NCI-H2227 treated with DMSO at 0.1 percent for 48 hours (cell line): Measurements from ENCODE around the gene CLMN.
"Not testable (repeated sequence)": the region's sequence is repeated elsewhere in the genome, so short reads cannot be mapped to it uniquely, and the experiment has no call there.

Experiments
- DNase-seq: peaks from one replicate; lab custom pipeline; 2025; lab: John Stamatoyannopoulos, UW

Gene CLMN

DNA sequence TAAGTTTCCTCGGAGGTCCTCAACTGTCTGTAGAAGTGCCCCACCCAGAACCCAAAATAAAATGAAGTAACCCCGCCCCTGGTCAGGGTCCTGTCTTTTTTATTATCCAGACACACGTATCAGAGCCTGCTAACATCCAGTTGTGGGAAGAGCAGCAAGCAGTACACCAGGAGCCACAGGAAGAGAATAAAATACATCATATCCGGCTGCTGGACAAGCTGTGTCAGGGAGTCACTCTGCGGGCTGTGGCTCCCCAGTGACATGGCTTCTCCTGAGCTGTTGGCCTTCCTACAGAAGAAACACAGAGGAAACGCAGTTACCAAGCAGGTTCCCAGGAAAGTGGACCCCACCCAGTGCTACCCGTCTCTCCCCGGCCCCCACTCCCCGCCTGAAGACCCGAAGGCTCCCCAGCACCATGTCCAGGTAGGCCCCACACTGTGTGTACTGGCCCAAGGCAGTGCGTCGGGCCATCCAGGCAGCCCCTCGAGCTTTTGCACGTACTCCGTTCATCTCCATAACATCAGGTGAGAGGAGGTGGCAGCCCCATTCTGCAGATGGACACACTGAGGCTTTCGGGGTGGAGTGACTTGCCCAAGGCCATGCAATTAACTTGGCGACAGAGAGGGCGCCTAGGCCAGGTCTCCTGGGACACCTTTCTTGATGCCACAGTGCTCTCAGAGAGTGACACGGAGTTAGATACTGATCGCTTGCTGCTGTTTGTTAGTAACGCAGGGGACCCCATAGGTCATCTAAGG, 128.1 kb downstream of the CLMN start:
- no peak for DNase-seq

DNA sequence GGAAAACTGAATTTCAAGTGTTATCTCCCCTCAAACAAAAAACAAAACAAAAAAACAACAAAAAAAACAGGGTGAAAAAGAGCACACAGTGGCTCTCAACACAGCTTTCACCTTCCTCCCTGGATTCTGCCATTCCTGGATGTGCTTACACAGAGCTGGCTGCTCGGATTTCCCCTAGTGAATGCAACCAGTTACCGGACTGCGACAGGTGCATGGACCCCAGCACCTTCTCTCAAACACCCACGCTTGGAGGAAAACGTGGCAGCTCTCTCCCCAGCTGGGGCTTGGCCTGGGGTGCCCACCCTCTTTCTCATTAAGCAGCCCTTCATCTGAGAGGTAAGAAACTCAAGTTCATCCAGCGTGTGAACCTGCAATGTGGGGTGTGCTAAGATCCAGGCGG, 128.9 kb downstream of the CLMN start:
- DNase-seq = no peak

GRCh38 chr14:95190346-95190840, 129.3 kb downstream of the CLMN start:
- no peak for DNase-seq

DNA sequence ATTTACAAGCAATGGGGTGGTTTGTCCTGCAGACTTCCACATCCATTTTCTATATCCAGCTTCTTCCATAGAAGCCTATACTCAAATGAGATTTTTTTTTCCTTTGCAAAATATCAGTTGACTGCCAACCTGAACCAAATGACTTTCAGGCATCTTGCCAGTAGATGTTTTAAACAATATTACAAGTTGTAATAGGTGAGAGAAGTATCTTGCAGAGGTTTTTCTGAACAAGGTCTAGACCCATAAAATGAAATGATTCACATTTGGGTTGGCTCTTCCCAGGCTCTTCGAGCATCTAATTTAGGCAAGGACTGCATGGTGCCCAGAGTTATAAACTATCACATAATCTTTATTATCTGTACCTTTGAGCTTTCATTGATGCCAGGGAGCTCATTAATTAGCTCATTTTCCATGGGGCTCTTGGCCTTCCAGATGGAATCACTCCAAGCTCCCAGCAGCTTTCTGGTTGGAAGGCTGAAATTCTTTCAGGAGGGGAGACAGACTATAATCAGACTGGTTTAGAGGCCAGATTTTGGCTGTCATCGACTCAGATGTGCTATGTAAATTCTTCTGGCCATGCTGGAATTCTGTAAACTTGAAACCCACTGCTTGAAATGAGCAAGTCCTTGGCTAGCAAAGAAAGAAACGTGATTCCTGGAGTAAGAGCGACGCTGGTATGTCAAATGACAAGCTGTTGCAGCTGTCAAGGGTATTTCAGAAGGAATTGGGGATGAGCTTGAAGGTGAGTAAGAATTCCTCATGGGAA, 130.2 kb downstream of the CLMN start:
- DNase-seq = no peak

DNA sequence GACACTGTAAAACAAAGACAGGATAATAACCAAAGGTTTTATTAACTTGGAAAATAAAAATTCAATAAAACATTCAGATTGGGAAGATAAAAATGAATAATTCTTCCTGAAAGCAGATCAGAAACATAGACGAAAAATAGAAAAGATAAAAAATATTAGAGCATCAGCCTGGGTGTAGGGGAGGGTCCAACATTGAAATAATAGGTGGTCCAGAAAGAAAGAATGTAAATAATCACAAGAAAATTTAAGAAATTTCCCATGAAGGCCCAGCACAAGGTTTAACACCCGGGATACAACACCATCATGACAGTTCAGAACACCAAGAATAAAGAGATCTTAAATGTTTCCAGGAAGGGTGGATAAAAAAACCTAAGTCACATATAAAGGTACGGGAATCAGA, 131.3 kb downstream of the CLMN start:
- no peak for DNase-seq

- no peak for DNase-seq
Measured at GRCh38 chr14:95185767-95186392, 133.8 kb downstream of the CLMN start.

DNA sequence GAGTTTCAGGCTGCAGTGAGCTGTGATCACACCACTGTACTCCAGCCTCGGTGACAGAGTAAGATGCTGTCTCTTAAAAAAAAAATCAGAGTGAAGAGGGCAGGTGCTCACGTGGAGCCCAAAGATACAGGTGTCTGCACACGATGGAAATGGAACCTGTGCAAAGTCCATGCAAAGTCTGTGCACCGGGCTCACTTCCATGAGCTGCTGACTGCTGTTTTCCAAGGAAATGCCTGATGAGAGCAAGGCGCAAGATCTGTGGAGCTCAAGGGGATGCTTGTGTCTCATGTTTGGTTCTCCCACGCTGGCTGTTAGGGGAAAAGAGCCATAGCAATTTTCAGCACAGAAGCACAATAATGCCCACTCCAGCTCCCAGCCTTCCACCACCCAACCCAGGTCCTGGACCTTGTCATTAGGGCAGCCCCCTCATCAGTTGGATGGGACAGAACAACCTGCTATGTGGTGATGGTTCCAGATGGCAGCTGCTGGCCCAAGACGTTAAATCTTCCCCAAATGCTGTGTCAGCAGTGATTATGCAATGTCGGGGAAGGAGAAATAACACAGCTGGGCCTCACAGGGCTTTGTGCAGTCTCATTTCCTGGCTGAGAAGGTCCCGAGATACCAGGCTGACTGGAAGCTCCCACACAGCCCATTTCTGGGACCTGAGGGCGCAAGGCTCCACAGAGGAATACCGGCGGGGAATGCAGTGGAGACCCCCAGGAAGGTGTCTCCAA, 134.5 kb downstream of the CLMN start:
- DNase-seq = no peak

DNA sequence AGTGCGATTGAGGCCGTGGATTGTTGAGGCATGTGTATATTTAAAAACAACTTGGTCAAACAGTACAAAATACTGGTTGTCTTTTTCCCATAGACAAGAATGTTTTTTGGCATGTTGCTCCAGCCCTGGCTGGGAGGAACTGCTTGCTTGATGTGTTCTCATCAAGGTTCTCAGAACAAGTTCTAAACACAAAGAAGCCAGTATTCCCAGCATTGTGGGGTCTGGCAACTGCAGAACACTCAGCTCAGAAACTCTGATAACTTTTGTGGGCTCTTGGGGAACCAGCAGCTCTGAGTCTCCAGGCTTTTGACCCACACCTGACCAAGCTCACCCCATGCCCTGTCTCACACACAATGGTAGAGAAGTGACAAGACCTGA, 135.3 kb downstream of the CLMN start:
- no peak for DNase-seq

DNA sequence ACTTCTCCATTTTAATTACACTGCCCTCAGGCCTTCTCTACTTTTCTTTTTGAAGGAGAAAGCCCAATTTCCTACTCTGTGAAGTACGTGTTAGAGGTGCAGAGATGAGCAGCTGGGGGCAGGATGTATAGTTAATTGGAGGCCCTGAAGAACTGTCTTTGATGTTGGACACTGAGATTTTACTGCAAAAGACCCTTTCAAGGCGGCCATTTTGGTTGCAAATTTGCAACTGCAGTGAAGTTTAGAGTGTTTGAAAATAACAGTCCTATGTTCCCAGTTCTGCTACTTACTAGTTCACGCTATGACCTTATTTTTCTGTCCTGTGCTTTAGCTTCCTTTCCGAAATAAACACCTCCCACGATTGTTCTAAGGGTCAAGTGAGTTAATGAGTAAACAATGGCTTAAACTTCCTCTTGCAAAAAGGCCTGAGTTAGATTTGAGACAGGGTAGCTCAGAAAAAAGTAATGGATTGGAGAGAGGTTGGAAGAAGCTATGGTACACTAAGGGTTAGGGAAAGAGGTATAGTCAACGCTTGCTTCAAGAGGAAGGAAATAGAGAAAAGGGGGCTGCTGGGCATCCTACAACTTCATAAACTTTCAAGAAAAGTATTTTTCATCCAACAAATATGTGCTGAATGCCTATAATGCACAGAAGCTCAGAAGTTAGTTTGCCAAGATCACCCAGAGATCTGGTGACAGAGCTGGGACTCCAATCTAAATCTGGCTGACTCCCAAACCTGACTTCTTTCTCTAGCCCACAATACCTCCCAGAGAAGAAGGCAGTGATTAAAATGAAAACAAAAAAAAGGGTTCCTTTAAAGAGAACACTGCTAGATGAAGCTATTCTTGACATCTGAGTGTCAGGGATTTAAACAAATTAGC, 135.9 kb downstream of the CLMN start:
- no peak for DNase-seq

- no peak for DNase-seq
Measured at GRCh38 chr14:95183082-95183481, 136.6 kb downstream of the CLMN start.

DNA sequence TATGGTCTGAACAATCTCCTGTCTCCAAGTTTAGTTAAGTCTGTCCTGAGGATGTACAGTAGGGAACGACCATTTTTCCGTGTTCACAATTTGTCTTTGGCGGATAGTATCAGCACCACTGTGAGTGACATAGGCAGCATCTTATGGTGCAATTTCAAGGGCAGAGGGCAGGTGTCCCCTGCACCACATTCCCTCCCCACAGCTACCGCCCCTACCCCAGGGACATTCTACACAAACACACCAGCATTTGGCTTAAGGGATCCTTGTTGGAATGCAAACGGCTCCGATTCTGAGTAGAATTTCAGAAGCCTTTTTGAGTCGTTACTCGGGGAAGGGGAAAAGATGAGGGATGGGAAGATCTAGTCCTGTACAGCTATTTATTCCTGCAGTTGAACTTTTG, 137.3 kb downstream of the CLMN start:
- no peak for DNase-seq

- DNase-seq = no peak
Measured at GRCh38 chr14:95180966-95181741, 138.6 kb downstream of the CLMN start.

DNA sequence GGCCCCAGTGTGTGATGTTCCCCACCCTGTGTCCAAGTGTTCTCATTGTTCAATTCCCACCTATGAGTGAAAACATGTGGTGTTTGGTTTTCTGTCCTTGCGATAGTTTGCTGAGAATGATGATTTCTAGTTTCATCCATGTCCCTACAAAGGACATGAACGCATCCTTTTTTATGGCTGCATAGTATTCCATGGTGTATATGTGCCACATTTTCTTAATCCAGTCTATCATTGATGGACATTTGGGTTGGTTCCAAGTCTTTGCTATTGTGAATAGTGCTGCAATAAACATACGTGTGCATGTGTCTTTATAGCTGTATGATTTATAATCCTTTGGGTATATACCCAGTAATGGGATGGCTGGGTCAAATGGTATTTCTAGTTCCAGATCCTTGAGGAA, 144.0 kb downstream of the CLMN start:
- DNase-seq = not testable (repeated sequence)

- no peak for DNase-seq
Measured at GRCh38 chr14:95174184-95174792, 145.4 kb downstream of the CLMN start.

DNA sequence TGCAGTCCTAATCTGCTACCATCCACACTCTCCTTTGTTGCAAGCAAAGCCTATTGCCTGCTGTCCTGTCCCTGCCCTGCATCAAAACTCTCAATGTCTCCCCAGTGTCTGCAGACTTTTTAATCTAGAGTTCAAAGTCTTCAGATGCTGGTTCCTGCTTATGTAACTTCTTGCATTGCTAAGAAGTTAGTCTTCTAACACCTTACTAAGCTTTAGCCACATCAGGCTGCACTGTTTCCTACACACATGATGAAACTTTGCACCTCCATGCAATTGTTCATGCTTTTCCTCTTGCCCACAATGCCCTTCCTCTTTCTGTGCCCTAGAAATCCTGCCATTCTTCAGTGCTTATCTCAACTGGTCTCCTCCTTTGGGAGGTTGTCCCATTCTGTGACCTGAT, 146.2 kb downstream of the CLMN start:
- DNase-seq = no peak

DNA sequence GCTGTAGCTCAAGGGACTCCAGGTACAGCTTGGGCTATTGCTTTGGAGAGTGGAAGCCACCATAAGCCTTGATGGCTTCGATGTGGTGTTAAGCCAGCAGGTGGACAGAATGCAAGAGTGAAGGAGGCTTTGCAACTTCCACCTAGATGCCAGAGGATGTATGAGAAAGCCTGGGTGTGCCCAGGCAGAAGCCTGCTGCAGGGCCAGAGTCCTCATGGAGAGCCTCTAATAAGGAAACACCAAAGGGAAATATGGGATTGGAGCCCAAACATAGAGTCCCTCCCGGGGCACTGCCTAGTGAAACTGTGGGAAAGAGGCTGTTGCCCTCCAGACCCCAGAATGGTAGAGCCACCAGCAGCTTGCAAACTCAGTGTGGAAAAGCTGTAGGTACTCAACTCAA, 152.5 kb downstream of the CLMN start:
- no peak for DNase-seq

- no peak for DNase-seq
Measured at GRCh38 chr14:95165517-95165916, 154.2 kb downstream of the CLMN start.

DNA sequence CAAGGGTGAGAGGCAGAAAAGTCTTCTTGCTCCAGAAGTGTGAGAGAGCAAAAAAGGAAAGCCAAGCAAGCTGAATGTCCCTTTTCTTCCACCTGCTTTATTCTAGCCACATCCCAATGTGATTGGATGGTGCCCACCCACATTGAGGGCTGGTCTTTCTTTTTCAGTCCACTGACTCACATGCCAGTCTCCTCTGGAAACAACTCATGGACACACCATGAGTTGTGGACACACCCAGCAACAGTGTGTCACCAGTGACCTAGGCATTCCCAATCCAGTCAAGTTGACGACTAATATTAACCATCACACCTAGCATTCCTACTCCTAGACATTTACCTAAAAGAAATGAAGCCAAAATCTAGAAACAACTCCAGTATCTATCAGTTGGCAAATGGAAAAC, 155.2 kb downstream of the CLMN start:
- no peak for DNase-seq

DNA sequence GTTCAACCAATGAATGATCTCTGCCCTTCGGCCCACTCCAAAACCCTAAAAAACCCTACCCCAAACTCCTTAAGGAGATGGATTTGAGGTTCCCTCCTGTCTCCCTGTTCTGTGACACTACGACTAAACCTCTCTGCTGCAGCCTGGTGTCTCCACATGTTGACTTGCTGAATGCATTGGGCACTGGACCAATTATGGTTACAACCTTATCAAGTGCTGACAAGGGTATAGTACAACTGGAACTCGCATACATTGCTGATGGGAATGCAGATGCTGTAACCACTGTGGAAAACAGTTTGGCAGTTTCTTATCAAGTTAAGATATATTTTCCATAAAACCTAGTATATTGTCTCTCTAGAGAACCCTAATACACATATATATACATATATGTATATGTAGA, 156.0 kb downstream of the CLMN start:
- DNase-seq = no peak

DNA sequence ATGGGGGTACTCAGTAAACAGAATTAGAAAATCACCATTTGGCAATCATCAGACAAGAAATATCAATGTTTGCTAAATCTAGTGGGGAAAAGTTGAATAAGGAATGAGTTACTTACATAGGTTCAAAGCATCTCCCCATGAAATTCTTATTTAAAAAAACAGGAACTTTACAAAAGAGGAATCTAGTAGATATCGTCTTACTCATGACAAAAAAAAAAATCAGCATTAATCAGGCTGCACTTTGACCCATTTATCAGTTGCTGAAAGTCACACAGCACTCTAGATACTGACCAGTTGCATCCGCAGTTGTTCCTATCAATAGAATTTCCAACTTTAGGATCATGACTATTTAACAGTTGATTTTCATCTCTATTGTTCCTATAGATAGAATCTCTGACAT, 156.6 kb downstream of the CLMN start:
- DNase-seq = no peak
